ENCODE data around the gene MAP3K3. TPM values are rescaled to one million over a fixed set of nuclear protein-coding genes. Genes with fewer than 3 reads are reported as not detected.
"Not testable (repeated sequence)": the region's sequence is repeated elsewhere in the genome, so short reads cannot be mapped to it uniquely, and the experiment has no call there.

Gene MAP3K3
- total RNA-seq, 1 donor from 2014 or later, result 58.5 TPM

DNA sequence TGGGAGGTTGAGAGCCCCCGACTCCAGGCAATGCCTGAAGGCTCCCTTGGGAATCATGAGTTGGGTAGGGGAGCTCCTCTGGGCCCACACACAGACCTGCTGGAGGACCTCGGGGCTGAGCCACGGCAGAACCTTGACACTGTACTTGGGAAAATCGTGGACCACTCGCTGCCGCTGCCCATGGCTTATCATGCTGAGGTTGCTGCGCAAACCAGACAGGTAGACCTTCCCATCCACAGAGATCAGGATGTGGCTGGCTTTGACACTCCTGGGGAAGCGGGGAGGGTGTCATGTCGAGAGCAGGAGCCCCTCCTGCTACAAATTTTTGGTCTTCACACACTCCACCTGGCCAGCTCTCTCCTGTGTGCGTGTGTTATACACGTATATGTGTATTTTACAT lies 84.9 kb downstream of the MAP3K3 start:
- Histone ChIP-seq H3K27ac (no peak overlapping the region), H3K9me3 (no peaks in the 10 kb centered on the region), H3K36me3 (peaks cover 85% of the 10 kb centered on the region), H3K4me1 (peaks cover 5% of the 10 kb centered on the region), H3K27me3 (ENCODE audit: low read depth) (no peaks in the 10 kb centered on the region), H3K4me3 (no peak overlapping the region)
- TF ChIP-seq, protein P1, sequence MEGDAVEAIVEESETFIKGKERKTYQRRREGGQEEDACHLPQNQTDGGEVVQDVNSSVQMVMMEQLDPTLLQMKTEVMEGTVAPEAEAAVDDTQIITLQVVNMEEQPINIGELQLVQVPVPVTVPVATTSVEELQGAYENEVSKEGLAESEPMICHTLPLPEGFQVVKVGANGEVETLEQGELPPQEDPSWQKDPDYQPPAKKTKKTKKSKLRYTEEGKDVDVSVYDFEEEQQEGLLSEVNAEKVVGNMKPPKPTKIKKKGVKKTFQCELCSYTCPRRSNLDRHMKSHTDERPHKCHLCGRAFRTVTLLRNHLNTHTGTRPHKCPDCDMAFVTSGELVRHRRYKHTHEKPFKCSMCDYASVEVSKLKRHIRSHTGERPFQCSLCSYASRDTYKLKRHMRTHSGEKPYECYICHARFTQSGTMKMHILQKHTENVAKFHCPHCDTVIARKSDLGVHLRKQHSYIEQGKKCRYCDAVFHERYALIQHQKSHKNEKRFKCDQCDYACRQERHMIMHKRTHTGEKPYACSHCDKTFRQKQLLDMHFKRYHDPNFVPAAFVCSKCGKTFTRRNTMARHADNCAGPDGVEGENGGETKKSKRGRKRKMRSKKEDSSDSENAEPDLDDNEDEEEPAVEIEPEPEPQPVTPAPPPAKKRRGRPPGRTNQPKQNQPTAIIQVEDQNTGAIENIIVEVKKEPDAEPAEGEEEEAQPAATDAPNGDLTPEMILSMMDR (IDR thresholded peaks at IDR 0.05), result no peak
- ATAC-seq (no peak), DNase-seq (no peak)
- intact Hi-C loops (cut with DNase I), result no loop called here

DNA sequence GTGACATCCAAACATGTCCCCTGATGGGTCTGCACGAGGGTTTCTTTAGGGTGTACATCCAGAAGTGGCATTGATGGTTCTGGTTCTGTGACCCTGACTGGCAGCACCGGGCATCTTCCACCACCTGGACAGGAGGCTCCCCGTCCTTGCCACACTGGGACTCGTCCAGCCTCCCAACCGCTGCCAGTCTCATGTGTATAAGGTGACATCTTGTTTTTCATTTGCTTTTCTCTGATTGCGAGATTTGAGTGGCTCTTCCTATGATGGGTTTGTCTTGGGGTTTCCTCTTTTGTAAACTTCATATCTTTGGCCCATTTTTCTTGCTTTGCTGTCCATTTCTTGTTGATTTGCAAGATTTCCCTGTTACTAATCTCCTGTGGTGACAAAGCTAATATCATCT lies 86.9 kb downstream of the MAP3K3 start:
- no peak overlapping the region for H3K27ac ChIP-seq
- TF ChIP-seq, protein P1 (IDR thresholded peaks at IDR 0.05), result no peak
- DNase-seq (no peak), ATAC-seq (no peak)
- H3K27me3 ChIP-seq (ENCODE audit: low read depth), result no peaks in the 10 kb centered on the region
- no peaks in the 10 kb centered on the region for H3K9me3 ChIP-seq
- intact Hi-C loops (cut with DNase I), result no loop called here
- H3K4me1 ChIP-seq, result peaks cover 5% of the 10 kb centered on the region
- no peak overlapping the region for H3K4me3 ChIP-seq
- H3K36me3 ChIP-seq, result peaks cover 93% of the 10 kb centered on the region

DNA sequence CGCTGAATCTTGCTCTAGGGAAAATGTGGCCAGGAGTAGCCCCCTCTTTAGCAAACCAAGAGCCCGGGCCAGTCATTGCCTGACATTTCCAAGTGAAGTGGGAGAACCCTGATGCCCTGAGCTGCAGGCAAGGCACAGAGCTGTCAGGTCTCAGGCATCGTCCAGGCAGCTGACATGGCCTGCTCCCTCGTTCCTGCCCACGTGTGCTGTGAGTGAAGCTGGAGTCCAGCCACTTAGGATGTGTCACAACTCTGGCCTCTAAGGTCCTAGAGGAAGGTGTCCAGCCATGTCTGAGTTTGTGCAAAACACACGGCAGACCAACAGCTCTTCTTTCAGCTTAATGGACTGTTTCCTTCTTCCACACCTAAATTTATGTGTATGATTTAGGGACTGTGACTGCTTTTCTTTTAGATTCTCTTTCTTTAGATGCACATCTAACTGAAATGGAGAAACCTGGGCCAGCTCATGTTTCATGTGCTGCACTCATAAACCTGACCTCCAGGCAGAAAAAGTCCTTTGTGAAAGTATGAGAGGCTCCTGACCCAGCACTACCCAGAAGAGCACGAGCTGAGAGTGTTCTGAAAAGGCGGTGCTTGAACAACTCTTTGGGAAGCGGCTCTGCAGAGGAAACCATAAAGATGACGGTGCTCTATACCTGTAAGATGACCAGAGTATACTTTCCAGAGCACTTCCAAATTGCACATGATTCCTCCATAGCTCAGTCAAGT lies 92.5 kb downstream of the MAP3K3 start:
- peaks cover 65% of the 10 kb centered on the region for H3K36me3 ChIP-seq
- H3K27me3 ChIP-seq (ENCODE audit: low read depth), result no peaks in the 10 kb centered on the region
- H3K27ac ChIP-seq, result no peak overlapping the region
- ATAC-seq (no peak), DNase-seq (no peak)
- TF ChIP-seq, protein P1 (IDR thresholded peaks at IDR 0.05), result no peak
- H3K4me3 ChIP-seq, result no peak overlapping the region
- no peaks in the 10 kb centered on the region for H3K9me3 ChIP-seq
- intact Hi-C loops (cut with DNase I), result no loop called here
- H3K4me1 ChIP-seq, result no peaks in the 10 kb centered on the region

DNA sequence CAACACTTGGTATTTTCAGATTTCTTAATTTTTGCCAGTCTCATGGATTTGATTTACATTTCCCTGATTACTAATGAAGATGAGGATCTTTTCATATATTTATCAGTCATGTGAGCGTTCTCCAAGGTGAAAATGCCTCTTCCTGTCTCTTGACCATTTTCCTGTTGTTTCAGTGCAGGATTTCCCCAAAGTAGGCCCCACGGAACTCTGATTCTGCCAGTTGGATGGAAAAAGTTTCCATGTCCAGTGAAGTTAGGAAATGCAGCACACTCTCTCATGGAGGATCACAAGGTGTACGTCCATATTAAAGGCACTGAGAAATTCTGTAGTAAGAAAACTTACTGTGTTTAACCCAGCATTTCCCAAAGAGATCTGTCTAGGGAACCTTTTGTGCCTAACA lies 94.2 kb downstream of the MAP3K3 start:
- peaks cover 53% of the 10 kb centered on the region for H3K36me3 ChIP-seq
- no peak for DNase-seq
- H3K27me3 ChIP-seq (ENCODE audit: low read depth), result no peaks in the 10 kb centered on the region
- intact Hi-C loops (cut with DNase I), result no loop called here
- no peak overlapping the region for H3K27ac ChIP-seq
- TF ChIP-seq, protein P1 (IDR thresholded peaks at IDR 0.05), result no peak
- H3K9me3 ChIP-seq, result no peaks in the 10 kb centered on the region
- no peak for ATAC-seq
- no peak overlapping the region for H3K4me3 ChIP-seq
- no peaks in the 10 kb centered on the region for H3K4me1 ChIP-seq

DNA sequence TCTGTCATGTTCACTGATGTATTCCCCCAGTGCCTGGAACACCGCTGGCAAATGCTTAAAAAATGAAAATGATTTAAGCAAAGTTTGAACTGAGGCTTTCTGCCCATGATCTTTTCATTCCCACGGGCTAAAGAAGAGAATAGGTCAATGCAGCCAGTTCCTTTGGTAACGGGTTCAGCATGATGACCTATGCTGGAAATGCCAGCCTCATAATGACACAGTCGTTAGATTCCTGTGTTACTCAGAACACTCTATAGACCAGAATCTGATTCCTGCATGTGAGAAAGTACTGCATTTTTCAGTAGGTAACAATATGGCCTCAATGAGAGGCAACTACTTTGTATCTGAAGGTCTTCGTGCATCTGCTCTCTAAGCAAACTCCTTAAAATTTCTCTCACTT lies 96.8 kb downstream of the MAP3K3 start:
- H3K9me3 ChIP-seq, result no peaks in the 10 kb centered on the region
- ATAC-seq (no peak), DNase-seq (no peak)
- intact Hi-C loops (cut with DNase I), result no loop called here
- H3K4me3 ChIP-seq, result no peak overlapping the region
- H3K4me1 ChIP-seq, result no peaks in the 10 kb centered on the region
- H3K36me3 ChIP-seq, result peaks cover 37% of the 10 kb centered on the region
- TF ChIP-seq, protein P1 (IDR thresholded peaks at IDR 0.05), result no peak
- H3K27ac ChIP-seq, result no peak overlapping the region
- H3K27me3 ChIP-seq (ENCODE audit: low read depth), result no peaks in the 10 kb centered on the region

DNA sequence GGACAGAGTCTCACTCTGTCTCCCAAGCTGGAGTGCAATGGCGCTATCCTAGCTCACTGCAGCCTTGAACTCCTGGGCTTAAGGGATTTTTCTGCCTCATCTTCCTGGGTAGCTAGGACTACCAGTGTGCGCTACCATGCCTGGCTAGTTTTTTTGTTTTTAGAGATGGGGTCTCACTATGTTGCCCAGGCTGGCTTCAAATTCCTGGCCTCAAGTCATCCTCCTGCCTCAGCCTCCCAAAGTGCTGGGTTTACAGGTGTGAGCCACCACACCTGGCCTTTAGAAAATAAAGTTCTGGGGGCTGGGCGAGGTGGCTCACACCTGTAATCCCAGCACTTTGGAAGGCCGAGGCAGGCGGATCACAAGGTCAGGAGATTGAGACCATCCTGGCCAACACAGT lies 98.0 kb downstream of the MAP3K3 start:
- H3K27ac ChIP-seq; H3K4me3 ChIP-seq; intact Hi-C loops (cut with DNase I); ATAC-seq; H3K9me3 ChIP-seq; H3K27me3 ChIP-seq (ENCODE audit: low read depth); H3K4me1 ChIP-seq; DNase-seq: not testable (repeated sequence)
- peaks cover 38% of the 10 kb centered on the region for H3K36me3 ChIP-seq
